Uterus (tissue), 2 donors: ENCODE results near the gene IGFBP3.

ENCODE experiments used
- CTCF ChIP-seq, 4 experiments: fragments of 200-600 bp in 2 of 4; fragments of 450-650 bp in 2 of 4; sonication (generic) in 2 of 4; IDR thresholded peaks; one replicate each; pipeline ENCODE4 v1.5.1; 2016 to 2019; ENCODE audit warnings: antibody characterized with exemption in 4 of 4, mild to moderate bottlenecking in 2 of 4, moderate library complexity in 1 of 4
- POLR2A ChIP-seq, 2 donors: fragments of 450-650 bp; IDR thresholded peaks; one replicate each; pipeline ENCODE4 v1.6.1; 2016; ENCODE audit warnings: antibody characterized with exemption in 2 of 2, mild to moderate bottlenecking in 1 of 2, moderate library complexity in 1 of 2

DNA sequence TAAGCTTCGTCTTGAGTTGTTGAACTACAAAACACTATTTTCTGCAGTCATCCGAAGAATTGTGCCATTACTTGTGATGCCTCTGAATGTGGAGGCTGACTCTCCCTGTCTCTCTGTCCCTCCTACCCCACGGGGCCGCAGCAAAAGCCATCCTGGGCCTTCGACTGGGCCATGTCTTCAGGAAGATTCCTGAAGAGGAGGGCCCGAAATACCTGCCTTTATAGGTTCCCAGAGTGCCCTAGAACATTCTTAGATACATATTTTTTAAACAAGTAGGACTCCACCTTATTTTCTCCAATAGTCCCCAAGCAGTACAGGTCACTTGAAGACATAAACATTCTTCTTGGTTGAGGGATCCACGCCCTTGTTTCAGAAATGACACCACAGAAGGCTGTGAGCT, 8.1 kb downstream of the IGFBP3 start:
- TF ChIP-seq CTCF (IDR thresholded peaks at IDR 0.05): no peak
- no peak for TF ChIP-seq POLR2A (IDR thresholded peaks at IDR 0.05)
